Heart left ventricle (tissue), 13 donors: ENCODE measurements around the gene KRT31.

Experiments used
- CTCF ChIP-seq, 12 donors: fragments of 200-600 bp; sonication (generic) in 4 of 12; IDR thresholded peaks; one replicate each; pipeline versions ENCODE4 v1.5.0 to v1.8.0; 2018 to 2022; ENCODE audit warnings: antibody characterized with exemption in 12 of 12, mild to moderate bottlenecking in 5 of 12
- POLR2A ChIP-seq, 2 donors: fragments of 450-650 bp; IDR thresholded peaks; one replicate each; pipeline ENCODE4 v1.6.1; 2017; ENCODE audit warnings: antibody characterized with exemption in 2 of 2, mild to moderate bottlenecking in 2 of 2, moderate library complexity in 2 of 2
- donor health status: ischemic (EF 13 %, LVEDD 7.1; RV severe dilation, severe dysfunction).
- donor health status: DM: no; HTN: yes; CAD: no.
- donor health status: DM: no; HTN: no; CAD: no.
- donor health status: ischemic (EF 25% LVEDD 6.9; RV normal size, moderate dysfunction).
- donor health status: ischemic (EF 25% LVEDD 5.7; RV mildly dilated, moderate dysfunction).
- donor health status: ischemic (EF 35%, LVEDD 5.7; RV mildly dilated, moderate dysfunction).
- donor health status: nonischemic (EF 11% LVEDD 7.7; RV severe dilation, severe dysfunction).
- donor health status: DM: yes; HTN: yes; CAD: no.
- donor health status: PGD.
- donor health status: ischemic (EF 29% LVEDD 5.4; RV normal size, mild dysfunction).
- donor health status: nonischemic (EF 23%, LVEDD 6.1; RV moderate dilation, normal function).

GRCh38 chr17:41347869-41348760 lies 49.3 kb downstream of the KRT31 start:
- TF ChIP-seq POLR2A (IDR thresholded peaks at IDR 0.05) (no peak), CTCF (IDR thresholded peaks at IDR 0.05) (no peak)
